Glomerular endothelial cell (primary cell): ENCODE measurements around the gene HSD17B2. TPM values are rescaled to one million over a fixed set of nuclear protein-coding genes. Genes with fewer than 3 reads are reported as not detected.
"Not testable (repeated sequence)": the region's sequence is repeated elsewhere in the genome, so short reads cannot be mapped to it uniquely, and the experiment has no call there.

Experiments used
- DNase-seq: peaks from one replicate; pipeline ENCODE4 v3.0.0-alpha.2; 2011; ENCODE audit warnings: low read depth, low spot score; ENCODE audit errors: extremely low read depth
- total RNA-seq: library from RNA; depleted of rRNA; stranded (reverse); fragments of >200 nt; gene quantifications from 2 replicates; pipeline ENCODE4 v1.2.3, GENCODE V29; 2015

The HSD17B2 gene
- total RNA-seq, 1 donor from 2014 or later = 32.8 TPM

DNA sequence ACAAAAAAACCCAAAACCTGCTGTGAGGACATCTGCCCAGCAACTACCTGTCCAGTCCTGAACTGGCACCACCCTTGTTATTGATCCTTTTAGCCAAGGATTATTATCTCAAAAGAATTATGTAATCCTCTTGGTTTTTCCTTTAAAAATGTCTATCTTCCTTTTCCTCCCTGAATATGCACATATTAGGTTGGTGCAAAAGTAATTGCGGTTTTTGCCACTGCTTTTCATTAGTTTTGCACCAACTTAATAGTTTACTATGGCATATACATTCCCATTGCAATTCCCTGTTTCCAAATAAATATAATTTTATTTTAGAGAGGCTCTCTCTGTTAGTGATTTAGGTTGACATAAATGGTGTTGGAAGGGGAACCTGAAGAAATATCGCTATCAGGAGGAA lies 83.7 kb downstream of the HSD17B2 start:
- no peak for DNase-seq

DNA sequence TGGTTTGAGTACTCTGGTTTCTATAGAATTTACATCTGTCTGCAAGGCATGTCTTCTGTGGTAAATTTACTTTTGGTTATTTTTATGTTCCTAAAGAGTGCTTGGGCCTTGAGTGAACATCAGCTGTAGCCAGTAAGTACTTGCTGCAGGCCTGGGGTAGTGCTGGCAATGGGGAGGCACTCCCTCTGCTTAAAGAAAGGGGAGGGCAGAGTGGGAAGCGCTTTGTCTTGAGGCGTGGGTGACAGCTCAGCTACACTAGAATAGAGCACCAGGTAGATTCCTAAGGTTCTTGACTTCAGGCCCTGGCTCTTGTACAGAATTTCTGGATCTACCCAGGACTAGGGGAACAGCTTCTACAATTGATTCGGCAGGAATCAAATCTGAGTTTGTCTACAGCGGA lies 84.4 kb downstream of the HSD17B2 start:
- DNase-seq = no peak

DNA sequence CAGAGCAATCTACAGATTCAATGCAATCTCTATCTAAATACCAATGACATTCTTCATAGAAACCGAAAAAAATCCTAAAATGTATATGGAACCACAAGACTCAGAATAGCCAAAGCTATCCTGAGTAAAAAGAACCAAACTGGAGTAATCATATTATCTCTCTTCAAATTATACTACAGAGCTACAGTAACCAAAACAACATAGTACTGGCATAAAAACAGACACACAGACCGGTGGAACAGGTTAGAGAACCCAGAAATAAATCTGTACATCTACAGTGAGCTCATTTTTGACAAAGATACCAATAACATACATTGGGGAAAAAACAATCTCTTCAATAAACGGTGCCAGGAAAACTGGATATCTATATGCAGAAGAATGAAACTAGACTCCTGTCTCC lies 89.6 kb downstream of the HSD17B2 start:
- no peak for DNase-seq

DNA sequence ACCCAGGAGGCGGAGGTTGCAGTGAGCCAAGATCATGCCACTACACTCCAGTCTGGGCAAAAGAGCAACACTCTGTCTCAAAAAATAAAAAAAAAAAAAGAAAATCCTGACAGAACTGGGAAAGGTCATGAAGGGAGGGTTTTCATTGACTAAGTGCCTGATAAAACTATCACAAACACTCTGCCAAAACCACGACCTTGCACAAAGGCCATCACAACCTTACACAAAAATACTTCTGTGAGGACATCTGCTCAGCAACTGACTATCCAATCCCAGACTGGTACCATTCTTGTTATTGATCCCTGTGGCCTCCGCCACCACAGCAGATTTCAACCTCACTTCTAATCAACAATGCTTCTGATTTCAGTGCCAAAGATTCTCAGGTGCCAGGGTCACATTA lies 94.8 kb downstream of the HSD17B2 start:
- DNase-seq = no peak

DNA sequence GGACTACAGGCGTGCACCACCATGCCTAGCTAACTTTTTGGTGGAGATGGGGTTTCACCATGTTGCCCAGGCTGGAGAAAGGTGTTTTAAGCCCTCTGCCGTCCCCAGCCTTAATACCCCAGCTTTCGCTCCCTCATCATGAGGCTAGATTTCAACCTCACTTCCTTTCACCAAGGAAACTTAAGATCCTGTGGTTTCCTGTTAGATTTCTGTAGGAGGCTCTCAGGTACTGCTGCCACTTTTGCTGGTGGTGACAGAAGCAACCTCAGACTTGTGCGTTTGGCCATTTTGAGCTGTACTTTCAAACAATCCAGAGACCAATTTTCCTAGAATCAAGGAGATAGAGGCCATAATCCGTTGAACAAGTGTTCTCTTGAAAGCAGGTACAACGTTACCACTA lies 98.7 kb downstream of the HSD17B2 start:
- DNase-seq = no peak

DNA sequence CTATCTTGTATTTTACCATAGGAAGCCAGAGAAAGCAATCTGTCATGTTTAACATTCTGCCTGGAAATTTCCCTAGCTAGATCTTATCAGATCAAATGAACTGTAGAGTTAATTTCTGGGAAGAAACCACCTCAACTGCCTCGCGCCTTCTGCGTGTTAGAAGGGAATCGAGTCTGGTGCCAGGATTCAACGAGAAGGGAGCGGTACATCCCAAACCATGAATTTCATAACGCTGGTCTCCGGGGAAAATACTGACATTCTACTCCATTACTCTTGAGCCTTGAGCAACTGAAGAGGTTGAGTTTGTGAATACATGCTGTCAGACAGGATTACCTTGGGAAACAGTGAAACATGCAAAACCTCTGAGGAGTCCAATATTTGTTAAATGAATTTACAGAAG lies 99.8 kb downstream of the HSD17B2 start:
- DNase-seq = no peak

DNA sequence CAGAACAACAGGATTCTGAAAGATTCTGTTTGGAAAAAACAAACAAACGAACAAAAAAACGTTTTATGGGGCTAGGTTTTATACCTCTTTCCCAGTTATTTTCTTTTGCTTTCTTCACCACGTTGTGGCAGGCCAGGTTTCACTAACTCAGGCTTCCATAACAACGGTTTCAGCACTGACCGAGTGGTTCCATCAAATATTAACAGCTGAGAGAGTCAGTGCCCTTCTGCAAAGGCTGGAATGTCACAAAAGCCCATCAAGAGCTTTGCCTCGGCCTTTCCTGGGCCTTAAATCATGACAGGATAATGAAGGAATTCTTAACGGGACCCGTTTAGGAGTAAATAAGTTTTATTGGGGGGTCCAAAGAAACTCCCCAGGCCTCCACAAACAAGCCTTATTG lies 100.8 kb downstream of the HSD17B2 start:
- no peak for DNase-seq

DNA sequence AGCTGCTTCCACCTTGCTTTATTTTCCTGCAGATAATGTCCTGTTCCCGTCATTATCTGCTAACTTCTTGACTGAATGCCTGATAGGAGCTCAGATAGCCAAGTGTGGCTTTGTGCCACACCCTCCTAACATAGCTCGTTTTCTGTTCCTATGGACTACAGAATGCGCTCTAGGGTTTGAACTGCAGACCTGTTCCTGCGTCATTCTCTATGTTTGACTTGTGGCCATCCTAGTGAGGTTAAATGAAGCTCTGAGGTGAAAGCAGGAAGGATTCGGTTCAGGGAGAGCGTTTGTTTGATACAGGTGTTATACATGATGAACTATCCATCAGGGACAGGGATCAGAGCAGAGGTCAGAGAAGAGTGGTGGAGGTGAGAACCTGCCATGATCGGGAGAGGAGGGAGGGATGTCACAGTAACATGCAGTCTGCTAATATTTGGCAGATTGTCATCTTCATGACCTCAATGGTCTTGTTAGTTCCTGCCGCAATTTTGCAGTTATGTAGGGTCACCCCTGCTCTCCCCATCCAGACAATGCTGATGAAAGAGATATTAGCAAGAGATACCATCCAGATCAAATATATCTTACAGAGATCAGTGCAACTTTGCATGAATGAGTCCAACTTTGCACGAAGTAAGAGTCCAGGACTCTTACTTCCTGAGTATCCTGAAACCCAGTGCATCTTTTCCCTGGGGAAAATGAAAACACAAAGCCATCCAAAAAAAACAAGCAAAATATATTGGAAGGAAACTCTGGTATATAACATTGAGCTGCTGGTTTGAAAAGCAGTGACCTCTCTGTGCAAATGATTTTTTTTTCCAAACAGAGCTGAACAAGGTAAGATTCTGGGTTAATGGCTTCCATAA lies 102.1 kb downstream of the HSD17B2 start:
- no peak for DNase-seq

DNA sequence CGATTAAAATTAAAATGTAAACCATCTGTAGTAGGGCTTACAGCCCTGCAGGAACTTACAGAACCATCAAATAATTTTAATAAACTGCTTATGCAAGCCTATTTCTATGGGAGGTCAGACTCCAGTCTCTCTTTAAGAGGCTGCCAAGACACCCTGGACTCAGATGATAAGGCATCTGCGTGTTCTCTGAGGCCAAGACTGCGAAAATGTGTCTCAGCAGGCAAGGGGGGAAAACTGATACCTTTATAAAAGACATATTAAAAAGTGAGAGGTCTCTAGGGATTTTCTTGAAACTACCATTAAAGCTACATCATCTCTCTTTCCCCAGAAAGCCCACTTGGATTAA lies 102.7 kb downstream of the HSD17B2 start:
- no peak for DNase-seq

DNA sequence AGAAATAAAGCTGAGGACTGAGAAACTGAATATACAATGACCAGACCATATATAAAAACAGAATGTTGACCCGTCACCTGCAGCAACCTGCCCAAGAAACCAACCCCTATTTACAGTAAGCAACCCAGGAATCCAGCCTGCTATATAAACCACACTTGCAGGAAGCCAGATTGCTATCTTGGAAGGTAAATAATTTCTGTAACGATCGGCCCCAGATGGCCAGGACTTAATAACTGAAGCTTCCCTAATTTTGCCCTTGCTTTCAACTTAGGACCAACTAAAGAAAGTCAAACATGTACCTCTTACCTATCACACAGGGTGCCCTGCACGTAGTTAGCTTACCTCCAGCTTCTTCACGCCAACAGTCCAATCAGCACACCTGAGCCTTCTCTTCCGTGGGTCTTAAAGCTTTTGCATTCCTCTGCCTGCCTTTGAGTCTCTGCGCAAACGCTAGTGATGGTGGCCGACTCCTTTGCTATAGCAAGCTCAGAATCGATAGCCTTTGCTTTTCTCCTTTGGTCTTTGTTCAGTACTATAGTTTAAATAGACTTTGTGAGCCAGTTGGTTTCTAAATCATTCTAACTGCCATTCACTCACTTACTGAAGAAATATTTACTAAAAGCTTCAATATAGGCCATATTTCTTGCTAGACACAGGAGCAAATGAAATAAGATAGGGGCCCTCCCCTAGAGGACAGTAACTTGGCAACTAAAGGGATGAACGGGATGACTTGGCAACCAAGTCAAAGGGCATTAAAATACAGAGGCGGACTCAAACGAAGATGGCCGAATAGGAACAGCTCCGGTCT lies 103.6 kb downstream of the HSD17B2 start:
- no peak for DNase-seq

DNA sequence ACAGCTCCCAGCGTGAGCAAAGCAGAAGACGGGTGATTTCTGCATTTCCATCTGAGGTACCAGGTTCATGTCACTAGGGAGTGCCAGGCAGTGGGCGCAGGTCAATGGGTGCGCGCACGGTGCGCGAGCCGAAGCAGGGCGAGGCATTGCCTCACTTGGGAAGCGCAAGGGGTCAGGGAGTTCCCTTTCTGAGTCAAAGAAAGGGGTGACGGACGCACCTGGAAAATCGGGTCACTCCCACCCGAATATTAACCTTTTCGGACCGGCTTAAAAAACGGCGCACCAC lies 104.2 kb downstream of the HSD17B2 start:
- not testable (repeated sequence) for DNase-seq

DNA sequence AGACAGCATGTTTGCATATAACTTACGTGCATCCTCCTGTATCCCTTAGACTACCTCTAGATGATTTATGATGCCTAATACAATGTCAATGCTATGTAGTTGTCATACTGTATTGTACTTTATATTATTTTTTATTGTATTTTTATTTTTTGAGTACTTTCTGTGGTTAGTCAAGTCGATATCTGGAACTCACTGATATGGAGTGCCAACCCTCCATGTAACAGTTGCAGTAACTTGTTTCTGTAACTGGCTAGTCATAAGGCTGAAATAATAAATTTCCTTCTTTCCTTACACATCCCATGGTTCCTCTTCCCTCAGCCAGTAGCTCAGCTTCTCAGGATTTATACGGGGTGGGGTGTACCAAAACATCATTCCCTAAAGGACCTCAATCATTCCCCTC lies 111.5 kb downstream of the HSD17B2 start:
- no peak for DNase-seq

DNA sequence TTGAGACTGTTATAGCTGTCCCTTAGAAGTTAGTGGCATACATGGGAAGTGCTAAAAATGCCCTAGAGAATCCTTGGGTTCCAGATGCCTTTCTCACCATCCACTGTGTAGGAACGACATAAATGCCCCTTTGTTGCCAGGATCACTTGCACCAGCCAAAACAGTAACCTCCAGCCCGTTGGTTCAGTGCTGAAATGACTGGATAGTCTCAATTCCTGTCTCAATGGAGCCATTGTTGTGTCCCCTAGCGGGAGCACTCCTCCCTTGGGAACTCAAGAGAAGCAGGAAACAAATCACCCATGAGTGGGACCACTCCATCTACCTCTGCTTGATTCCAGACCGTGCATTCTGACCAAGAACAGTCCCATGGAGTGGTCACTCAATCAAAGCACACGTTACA lies 111.9 kb downstream of the HSD17B2 start:
- DNase-seq = no peak

DNA sequence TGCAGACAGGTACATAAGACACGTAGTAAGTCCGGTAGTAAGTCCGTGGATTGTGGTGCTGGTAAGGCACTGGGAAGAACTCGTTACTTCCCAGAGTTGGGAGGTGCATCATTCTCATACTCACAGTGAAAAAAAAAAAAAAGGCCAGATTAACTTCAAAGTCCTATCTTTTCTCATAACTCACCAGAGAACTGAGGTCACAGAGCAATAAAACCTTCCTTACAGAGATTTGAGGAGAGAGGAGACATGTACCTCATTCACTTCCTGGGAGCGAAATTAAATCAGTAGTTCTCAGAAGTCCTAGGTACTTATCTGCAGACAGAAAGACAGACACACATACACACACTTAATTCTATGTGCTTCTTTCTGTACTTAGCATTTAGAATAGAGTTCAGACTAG lies 112.5 kb downstream of the HSD17B2 start:
- DNase-seq = no peak

Other genes starting within 250 kb of the HSD17B2 start
- gene SDR42E1, start 23.8 kb upstream of the HSD17B2 start, total RNA-seq = 3.5 and 6.6 TPM in 2 replicates
- 30.1 and 34.1 TPM in 2 replicates for gene MPHOSPH6, start 135.0 kb downstream of the HSD17B2 start, total RNA-seq